GM04503 (cell line): Measurements from ENCODE around the gene CCDC92.
A peak's percentile ranks its signal among the peaks of the same experiment; 100 is the strongest.

Experiments used
- DNase-seq: peaks from one replicate; pipeline ENCODE4 v3.0.0-alpha.2; 2012; ENCODE audit warnings: low read depth

The CCDC92 gene, protein sequence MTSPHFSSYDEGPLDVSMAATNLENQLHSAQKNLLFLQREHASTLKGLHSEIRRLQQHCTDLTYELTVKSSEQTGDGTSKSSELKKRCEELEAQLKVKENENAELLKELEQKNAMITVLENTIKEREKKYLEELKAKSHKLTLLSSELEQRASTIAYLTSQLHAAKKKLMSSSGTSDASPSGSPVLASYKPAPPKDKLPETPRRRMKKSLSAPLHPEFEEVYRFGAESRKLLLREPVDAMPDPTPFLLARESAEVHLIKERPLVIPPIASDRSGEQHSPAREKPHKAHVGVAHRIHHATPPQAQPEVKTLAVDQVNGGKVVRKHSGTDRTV

DNA sequence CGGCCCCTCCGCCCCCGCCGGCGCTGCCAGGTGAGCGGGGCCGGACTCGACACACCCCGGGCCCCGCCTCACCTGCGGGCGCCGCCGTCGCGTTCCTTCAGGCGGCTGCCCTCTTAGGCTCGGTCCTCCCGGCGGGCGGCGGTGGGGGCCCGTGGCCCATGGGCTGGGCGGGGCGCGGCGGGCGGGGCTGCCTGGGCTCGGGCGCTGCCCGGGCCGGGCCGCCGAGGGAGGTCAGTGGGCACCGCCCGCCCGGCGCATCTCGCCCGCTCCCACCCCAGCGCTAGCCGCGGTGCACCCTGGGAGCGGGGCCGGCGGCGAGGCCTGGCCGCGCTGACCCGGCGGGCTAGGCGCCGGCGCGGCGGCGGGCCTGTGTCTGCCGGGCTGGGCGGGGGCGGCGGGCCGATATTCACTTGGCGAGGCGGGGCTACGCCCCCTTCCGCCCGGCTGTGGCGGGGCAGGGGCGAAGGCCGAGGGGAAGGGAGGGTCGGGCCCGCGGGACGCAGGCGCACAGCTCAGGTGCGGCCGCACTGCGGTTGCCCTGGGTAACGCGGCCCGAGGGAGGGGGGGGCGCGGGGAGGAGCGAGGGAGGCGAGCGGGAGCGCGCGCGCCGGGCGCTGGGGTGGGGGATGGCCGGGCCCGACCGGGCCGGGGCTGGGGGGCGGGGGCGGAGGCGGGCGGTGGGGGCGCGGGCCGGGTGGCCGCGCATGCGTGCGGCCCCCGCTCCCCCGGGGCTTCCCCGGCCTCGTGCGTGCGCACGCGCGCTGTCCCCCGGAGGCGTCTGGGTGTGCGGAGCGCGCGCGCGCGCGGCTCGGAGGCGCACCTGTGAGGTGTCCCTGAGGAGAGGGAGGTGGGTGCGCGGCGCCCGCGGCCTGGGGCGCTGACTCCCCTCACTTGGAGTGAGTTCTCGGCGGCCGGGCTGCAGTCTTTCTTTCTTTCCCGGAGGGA lies at the start of gene CCDC92, which contains the start of gene ZNF664:
Gene CCDC92 (minus strand): TSS at position 375 of the 945 bp plus-strand sequence. CDS start 28,526 bp downstream, outside the sequence.
Gene ZNF664 (plus strand): TSS at position 759 of the 945 bp plus-strand sequence. CDS start 38,930 bp downstream, outside the sequence.
- DNase-seq, result peak; percentile 31

DNA sequence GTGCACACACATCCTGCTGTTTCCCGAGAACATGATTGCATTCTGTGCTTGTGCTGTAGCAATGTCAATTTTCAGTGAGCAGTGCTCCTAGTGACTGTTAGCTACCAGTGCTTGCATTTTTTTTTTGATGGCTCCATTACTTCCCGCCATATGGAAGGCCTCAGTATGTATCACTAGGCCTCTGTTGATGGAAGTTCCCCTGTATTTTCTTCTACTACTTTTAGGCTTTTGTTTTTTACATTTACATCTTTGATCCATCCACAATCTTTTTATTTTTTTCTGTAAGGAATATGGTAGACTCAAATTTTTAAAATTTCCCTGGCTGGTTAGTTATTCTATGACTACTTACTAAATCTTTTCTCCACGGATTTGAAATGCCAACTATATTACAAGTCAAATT lies 49.5 kb upstream of the CCDC92 start:
- DNase-seq, result no peak

DNA sequence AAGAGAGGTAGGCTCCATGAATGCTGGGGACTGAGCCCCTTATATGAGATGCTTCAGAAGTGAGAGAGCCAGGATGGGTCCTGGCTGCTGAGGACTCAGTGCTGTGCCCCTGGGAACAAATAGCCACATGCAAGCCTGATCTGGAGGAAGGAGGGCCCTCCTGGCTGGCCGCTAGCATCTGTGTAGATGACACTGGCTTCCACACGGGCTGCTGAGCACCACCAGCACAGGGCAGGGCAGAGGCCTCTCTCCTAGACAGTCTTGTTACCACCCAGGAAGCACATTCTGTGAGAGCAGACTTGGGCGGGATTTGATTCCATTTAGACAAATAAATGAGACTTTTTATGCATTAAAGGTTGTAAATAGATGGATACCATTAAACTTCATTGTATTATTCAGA lies 48.4 kb upstream of the CCDC92 start:
- DNase-seq, result no peak

DNA sequence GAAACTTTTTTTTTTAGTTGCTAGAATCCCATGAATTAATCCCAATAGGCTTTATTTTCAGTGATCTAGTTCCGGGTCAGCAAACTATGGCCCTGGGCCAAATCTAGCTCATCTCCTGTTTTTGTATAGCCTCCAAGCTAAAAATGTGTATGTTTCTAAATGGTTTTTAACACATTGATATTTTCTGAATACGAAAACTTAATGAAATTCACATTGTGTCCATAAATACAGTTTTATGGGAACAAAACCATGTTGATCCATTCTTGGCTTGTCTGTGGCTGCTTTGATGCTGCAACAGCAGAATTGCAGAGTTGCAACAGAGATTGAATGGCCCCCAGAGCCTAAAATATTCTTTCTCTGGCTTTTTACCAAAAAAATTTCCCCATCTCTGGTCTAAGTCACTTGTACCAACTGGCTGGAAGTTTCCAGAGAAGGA lies 47.9 kb upstream of the CCDC92 start:
- DNase-seq, result no peak

DNA sequence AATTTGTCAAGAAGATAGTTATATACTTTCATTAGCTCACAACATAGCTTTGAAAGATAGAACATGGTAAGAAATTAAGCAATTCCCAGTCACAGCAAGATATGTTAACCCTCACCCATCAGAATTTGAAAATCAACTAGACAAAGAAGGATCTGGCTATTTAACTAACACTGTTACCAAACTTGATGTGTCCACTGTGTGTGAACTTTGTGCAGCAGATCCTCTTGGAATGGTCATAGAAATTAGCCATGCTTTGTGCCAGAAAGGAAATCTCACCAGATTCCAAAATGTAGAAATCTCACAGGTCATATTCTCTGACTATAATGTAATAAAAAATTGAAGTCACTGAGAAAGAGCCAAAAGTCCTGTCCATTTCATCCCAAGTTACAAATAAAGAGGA lies 46.5 kb upstream of the CCDC92 start:
- DNase-seq, result no peak

DNA sequence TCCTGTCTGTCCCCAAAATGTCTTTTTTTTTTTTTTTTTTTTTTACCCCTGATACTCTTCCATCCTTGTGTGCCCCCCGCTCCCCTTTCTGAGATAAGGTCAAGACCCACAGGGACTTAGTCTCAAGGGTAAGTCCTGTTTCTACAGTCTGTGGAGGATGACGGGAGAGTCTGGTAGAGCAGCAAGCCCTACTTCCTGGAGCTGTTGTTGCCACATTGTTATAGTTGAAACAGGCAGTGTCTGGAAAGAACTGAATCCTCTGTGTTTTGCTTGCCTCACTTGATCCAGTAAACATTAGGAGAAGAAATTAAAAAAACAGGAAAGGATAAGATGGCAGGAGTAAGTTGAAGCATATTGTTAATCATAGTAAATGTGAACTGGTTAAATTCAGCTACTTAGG lies 45.9 kb upstream of the CCDC92 start:
- DNase-seq, result no peak

DNA sequence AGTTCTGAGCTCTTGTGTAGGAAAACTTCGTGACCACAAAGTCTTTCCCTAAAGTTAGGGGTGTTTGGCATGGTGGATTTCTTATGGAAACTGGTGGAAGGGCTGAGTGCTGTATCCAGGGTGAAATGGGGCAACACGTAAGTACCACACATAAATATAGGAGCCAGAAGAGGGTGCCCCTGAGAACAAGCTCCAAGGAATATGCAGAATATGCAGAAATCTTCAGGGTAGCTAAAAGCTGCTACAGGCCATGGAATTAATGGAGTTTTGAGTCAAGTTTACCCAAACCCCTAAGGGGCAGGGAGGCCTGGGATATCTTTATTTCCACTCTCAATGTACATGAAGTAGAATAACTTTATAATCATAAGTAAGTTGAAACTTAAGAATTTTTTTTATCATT lies 44.4 kb upstream of the CCDC92 start:
- DNase-seq, result no peak

DNA sequence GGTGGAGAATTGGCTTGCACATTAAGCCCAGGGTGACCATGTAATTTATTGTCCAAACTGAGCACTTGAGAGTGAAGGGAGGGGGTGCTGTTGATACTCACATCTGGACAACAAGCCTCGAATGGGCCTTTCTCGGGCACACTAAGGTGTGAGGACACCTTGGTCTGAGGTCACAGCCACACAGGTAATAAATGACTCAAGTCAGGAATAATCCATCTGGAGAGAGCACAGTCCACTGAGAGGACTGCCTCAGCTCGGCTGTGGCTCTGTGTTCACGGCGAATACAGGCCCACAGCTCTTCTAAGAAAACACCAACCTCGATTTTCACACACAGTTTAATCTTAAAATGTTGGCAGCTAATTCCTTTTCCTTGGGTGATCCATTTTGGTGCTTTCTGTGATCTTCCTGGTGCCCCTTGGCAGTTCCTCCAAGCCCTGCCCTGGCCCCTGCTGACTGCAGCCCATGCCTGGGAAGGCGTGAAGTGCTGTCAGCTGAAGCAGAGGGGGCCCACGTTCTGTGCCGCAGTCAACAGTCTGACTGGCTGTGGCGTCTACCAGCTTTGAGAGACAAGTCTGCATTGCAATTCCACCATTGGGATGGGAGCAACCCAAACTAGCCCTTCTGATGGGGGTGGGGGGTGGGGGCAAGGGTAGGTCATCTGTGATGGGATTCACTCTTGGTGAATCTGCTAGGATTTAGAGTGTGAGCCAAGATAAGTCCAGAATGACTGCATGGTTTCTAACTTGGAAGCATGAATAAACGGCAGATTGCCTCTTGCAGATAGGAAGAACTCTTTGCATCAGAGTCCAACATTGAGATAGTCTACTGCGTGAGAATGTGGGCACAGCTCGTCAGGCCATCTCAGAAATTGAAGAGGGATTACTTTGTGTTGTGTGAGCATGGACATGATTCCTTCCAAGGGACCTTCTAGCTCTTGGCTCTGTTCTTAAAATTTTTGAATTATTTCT lies 43.1 kb upstream of the CCDC92 start:
- no peak for DNase-seq

DNA sequence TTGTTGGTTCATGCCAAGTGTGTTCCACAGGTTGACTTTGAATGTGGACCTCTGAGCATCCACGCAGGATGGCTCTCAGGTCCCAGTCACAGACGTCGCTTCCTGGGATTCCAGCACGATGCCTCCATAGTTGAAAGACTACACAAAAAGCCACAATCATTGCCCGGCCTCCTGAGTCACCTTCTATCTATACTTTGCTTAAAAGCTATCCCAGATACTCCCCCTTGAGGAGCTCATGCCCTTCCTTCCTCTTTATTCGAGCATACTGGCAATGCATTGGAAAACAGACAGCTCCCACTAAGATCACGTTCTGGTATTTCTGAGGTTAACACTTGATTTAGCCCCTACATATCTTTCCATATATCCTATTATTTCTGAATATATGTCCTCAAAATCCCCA lies 40.4 kb upstream of the CCDC92 start:
- no peak for DNase-seq

DNA sequence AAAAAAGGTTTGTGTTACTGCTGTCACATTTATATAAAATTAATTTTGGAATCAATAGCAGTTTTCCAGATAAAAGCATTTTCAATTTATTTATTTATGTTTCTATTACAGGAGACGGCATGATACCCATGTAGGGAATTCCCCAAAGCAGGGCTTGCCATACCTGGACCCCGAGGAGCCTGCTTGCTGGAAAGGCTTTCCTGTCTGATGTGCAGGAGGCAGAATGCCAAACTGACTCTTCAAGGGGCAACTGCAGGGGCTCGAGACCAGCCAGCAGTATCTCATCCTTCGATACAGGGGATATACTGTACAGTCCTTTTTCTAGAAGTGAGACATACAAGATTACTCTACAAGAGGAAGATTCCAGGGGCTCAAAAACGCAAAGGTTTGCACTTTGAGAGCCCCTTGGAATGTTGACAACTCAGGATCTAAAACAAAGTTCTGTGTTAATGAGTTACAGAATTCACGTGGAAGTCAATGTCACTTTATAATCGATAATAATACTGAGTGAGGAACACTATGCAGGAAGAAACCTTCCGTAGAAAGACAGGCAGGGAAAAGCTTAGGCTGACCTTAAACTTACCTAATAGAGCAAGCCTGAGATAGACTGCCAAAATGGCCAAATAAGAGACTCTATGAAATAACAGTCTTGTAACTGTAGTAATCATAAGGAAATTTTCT lies 38.9 kb upstream of the CCDC92 start:
- no peak for DNase-seq

DNA sequence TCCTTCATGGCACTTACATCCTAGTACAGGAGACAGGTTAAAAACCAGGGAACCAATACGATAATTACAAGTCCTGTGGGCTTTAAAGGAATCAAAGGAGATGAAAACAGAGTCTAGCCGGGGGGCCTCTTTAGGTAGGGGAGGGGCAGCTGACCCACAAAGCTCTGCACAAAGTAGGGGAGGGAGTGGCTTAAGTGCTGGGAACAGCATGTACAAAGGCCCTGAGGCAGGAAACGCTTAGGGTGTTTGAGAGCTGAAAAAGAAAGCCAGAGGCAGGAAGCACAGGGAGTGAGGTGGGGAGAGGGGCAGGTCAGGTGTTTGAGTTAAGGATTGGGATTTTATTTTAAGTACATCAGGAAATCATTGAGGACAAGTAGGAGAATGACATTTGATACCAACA lies 38.1 kb upstream of the CCDC92 start:
- DNase-seq, result no peak

DNA sequence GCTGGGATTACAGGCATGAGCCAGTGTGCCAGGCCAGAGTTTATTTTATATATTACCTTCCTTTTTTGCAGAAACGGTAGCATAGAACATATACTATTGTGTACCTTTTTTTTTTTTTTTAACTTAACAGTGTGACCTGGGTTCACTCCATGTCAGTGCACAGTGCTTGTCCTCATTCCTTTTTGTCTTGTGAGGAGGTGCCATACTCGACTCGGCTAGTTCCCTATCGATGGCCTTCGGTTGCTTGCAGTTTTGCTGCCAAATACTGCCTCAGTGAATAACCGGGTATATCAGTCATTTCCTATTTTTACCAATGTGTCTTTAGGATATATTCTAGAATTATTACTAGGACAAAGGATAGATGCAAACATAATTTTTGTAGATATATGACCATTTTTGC lies 37.1 kb upstream of the CCDC92 start:
- no peak for DNase-seq

DNA sequence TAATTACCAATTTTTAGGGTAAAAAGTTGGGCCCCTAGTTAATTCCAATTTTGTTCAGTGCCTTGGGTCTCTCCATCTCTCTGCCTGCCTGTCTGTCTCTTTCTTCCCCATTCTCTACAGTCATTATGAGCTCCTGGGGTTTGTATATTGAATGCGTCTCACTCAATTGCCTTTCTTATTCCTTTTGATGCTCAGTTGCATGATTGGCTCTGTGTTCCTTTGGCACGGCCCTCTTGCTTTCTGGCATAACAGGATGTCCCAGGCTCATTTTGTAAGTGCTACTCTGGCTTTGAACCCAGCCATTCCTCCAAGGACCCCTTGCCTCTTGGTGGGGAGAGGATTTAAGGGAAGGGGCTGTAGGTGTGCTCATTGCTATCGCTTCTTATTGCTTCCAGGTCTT lies 36.0 kb upstream of the CCDC92 start:
- DNase-seq, result no peak

DNA sequence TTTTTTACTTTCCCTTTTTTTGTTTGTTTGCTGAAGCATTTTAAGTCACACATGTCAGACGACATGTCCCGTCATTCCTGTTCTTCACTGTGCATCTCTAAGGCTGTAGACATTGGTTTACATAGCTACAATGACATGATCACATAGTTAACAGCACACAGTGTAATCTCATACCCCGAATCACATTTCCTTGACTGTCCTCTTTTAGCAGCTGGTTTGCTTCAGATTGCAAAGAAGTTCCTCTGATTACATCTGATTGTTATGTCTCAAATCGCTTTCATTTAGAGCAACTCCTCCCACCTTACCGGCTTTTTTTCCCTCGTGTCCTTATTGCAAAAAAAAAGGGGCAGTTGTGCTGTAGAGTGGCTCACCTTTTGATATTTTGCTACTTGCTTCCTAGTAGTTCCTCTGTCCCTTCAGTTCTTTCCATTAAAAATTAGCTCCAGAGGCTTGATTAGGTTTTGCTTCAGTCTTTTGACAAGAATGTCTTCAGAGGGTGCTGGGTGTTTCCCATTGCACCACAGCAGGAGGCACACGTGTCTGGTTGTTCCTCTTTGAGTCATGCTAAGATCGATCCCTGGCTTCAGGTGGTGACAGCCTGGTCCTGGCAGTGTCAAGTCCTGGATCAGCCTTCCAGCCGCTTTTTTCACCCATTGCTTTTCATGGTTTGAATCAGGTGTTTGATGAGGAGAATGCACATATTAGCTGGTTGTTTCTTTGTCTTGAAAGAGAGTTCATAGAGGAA lies 35.4 kb upstream of the CCDC92 start:
- DNase-seq, result no peak

DNA sequence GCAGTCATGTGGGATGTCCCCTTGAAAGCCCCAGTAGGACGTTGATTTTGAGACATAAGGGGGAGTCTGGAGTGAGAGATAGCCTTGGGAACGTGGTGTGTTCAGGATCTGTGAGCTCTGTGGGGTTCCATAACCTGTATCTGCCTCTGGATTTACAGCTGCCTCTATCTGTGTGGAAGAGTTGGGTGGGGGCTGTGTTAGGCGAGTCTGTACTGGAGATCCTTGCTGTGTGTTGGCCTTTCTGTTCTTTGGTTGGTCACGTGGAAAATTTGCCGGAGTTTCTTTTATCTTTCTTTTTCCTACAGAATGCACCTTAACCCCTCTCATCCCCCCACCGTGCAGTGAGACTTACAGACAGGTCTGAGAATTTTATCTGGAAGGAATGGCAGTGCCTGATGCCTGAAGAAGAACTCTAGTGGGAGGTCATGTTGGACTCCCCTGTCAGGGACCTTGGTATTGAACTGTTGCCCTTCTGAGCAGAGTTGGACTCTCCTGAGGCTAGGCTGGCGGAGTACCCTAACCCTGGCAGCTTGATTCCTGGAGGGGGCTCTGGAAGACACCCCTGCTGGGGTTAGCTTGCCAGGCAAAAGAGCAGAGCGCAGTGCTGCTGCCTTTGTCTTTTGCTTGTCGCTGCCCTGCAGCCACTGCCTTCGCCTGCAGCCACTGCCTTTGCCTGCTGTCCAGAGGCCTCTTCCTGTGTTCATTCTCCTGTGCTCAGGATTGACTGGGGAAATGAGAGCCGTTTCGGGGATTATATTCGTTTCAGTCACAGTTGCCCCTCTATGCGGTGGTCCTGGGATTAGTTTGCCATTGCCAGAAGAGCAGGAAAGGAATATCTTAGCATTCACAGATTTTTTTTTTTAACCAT lies 34.4 kb upstream of the CCDC92 start:
- no peak for DNase-seq

DNA sequence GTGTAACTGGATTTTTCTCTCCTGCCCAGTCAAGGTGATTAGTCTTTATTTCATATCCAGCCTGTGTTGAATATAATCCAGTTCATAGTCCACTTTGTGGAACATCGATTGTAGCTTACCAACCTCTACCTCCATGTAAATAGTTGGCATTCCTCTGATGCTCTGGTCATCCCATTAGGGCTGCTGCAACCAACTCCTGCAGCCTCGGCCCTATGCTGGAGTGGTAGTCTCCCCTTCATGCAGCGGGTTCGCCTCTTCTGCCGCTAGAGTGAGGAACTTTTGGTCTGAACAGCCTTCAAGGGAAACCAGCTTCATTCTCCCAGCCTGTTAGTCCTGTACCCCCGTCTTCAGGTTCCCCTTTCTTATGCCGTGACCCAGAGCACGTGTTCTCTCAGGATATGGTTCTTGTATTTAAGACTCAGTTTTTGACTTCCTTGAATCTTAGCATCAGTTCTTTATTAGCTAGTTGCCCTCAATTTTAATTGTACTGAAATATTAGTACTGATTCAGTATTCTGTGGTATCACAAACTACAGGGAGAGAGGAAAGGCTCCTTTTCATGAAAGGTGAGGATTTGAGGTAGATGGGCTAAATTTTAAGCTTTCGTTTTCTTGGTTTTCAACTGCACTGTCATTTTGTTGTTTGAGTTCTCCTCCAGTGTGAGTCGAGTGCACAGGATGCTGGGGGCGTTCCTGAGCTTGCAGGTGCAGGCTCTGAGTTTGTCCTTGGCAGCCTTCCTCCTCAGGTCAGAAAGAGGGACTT lies 33.6 kb upstream of the CCDC92 start:
- DNase-seq, result no peak

DNA sequence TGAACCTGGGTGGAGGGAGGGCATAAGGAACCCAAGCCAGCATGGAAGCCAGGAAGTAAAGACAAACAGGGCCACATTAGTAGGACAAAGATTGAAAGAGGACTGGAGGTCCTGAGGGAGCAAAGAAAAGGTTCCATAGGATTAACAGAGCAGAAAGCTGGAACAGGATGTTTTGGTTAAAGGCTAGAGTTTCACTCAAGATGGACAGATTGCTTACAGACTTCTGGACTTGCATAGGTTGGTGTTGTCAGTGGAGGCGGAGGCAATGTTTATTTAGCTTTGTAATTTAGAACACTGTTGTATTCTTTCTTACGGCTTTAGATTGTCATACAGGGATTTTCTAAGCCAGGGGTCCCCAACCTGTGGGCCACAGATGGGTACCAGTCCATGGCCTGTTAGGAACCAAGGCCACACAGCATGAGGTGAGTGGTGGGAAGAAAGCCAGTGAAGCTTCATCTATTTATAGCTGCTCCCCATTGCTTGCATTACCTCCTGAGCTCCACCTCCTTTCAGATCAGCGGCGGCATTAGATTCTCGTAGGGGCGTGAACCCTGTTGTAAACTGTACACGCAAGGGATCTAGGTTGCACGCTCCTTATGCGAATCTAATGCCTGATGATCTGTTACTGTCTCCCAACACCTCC lies 31.7 kb upstream of the CCDC92 start:
- DNase-seq, result no peak

DNA sequence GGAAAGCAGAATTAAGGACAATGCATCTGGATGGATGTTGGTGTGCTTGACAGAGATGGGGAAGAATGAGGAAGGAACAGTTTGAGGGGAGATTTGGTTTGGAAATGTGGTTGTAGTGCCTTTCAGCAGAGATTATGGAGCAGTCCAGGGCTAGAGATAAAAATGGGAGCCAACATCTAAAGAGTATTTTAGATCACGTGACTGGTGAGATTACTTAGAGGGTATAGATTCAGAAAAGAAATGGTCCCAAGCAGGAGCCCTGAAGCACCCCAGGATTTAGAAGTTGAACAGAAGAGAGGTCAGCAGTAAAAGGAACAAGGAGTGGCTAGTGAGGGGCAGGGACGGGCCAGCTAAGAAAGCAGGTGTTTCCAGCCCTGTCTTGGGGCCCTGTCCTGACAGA lies 30.0 kb upstream of the CCDC92 start:
- no peak for DNase-seq
